H9 (cell line): ENCODE results near the gene DAPK2. TPM values are rescaled to one million over a fixed set of nuclear protein-coding genes. Genes with fewer than 3 reads are reported as not detected.

Experiments
- DNase-seq: peaks from one replicate; pipeline ENCODE4 v3.0.0-alpha.2; 2017
- H2AFZ ChIP-seq: one replicate; pipeline ENCODE4 v1.6.1; 2013; ENCODE audit warnings: mild to moderate bottlenecking, low read length, control low read depth, moderate library complexity
- H2AK5ac ChIP-seq: 2 replicates; pipeline ENCODE4 v1.6.1; 2013; ENCODE audit warnings: low read length, control low read depth, mixed read lengths; ENCODE audit not compliant: insufficient read length
- H2BK120ac ChIP-seq: one replicate; pipeline ENCODE4 v1.6.1; 2013; ENCODE audit warnings: low read depth, mild to moderate bottlenecking, low read length, control low read depth, inconsistent platforms; ENCODE audit not compliant: poor library complexity, severe bottlenecking
- H2BK12ac ChIP-seq: 2 replicates; pipeline ENCODE4 v1.6.1; 2013; ENCODE audit warnings: low read length, control low read depth, mixed read lengths, low read depth; ENCODE audit not compliant: insufficient read length
- H2BK15ac ChIP-seq: 2 replicates; pipeline ENCODE4 v1.6.1; 2013; ENCODE audit warnings: low read depth, low read length, control low read depth
- H2BK20ac ChIP-seq: one replicate; pipeline ENCODE4 v1.6.1; 2013; ENCODE audit warnings: low read depth, mild to moderate bottlenecking, low read length, control low read depth, inconsistent platforms; ENCODE audit not compliant: poor library complexity, severe bottlenecking
- H2BK5ac ChIP-seq: 2 replicates; pipeline ENCODE4 v1.6.1; 2013; ENCODE audit warnings: low read length, control low read depth, mixed read lengths; ENCODE audit not compliant: insufficient read length
- H3K14ac ChIP-seq: 2 replicates; pipeline ENCODE4 v1.6.1; 2013; ENCODE audit warnings: low read length, control low read depth; ENCODE audit not compliant: insufficient read depth
- H3K18ac ChIP-seq: 2 replicates; pipeline ENCODE4 v1.6.1; 2013; ENCODE audit warnings: low read depth, mild to moderate bottlenecking, mixed read lengths, low read length, control low read depth; ENCODE audit not compliant: insufficient read length
- H3K23ac ChIP-seq: 2 replicates; pipeline ENCODE4 v1.6.1; 2013; ENCODE audit warnings: low read length, control low read depth, mixed read lengths, low read depth; ENCODE audit not compliant: insufficient read length
- H3K23me2 ChIP-seq: 2 replicates; pipeline ENCODE4 v1.6.1; 2013; ENCODE audit warnings: low read depth, mild to moderate bottlenecking, mixed read lengths, low read length, control low read depth; ENCODE audit not compliant: insufficient read length, poor library complexity, severe bottlenecking
- H3K27ac ChIP-seq: 2 replicates; pipeline ENCODE4 v1.5.1; 2013; ENCODE audit warnings: low read length, control low read depth, mixed read lengths, low read depth; ENCODE audit not compliant: insufficient read length
- H3K27me3 ChIP-seq: 2 replicates; pipeline ENCODE4 v1.6.1; 2013; ENCODE audit warnings: low read length, control low read depth, inconsistent platforms; ENCODE audit not compliant: insufficient read depth
- H3K4ac ChIP-seq: 2 replicates; pipeline ENCODE4 v1.6.1; 2013; ENCODE audit warnings: low read depth, mild to moderate bottlenecking, control low read depth, inconsistent platforms, low read length, moderate library complexity
- H3K4me1 ChIP-seq: 2 replicates; pipeline ENCODE4 v1.6.1; 2013; ENCODE audit warnings: low read length, control low read depth, inconsistent platforms; ENCODE audit not compliant: insufficient read depth
- H3K4me2 ChIP-seq: 2 replicates; pipeline ENCODE4 v1.6.1; 2013; ENCODE audit warnings: low read length, control low read depth, mixed read lengths; ENCODE audit not compliant: insufficient read length, insufficient read depth
- H3K56ac ChIP-seq: 2 replicates; pipeline ENCODE4 v1.6.1; 2013; ENCODE audit warnings: low read depth, mild to moderate bottlenecking, mixed read lengths, low read length, control low read depth; ENCODE audit not compliant: insufficient read length
- H3K79me1 ChIP-seq: 2 replicates; pipeline ENCODE4 v1.6.1; 2013; ENCODE audit warnings: low read depth, mild to moderate bottlenecking, moderate library complexity, low read length, control low read depth, inconsistent platforms; ENCODE audit not compliant: insufficient read depth, poor library complexity, severe bottlenecking
- H3K79me2 ChIP-seq: 2 replicates; pipeline ENCODE4 v1.6.1; 2013; ENCODE audit warnings: low read length, control low read depth, inconsistent platforms; ENCODE audit not compliant: insufficient read depth
- H3K9ac ChIP-seq: 2 replicates; pipeline ENCODE4 v1.6.1; 2013; ENCODE audit warnings: low read length, control low read depth, mixed read lengths; ENCODE audit not compliant: insufficient read length; ENCODE audit errors: extremely low read depth
- H3K9me3 ChIP-seq: one replicate; pipeline ENCODE4 v1.6.1; 2013; ENCODE audit warnings: low read depth, low read length, inconsistent platforms; ENCODE audit not compliant: control insufficient read depth
- H3T11ph ChIP-seq: one replicate; pipeline ENCODE4 v1.6.1; 2013; ENCODE audit warnings: mild to moderate bottlenecking, low read length, control low read depth, inconsistent platforms
- H4K20me1 ChIP-seq: one replicate; pipeline ENCODE4 v1.6.1; 2013; ENCODE audit not compliant: control insufficient read depth, insufficient read length, insufficient read depth
- H4K5ac ChIP-seq: 2 replicates; pipeline ENCODE4 v1.6.1; 2013; ENCODE audit warnings: low read depth, mild to moderate bottlenecking, mixed read lengths, low read length, control low read depth; ENCODE audit not compliant: insufficient read length
- H4K8ac ChIP-seq: replicated peaks from 2 replicates; pipeline ENCODE4 v1.6.1; 2013; ENCODE audit warnings: low read length, control low read depth, mixed read lengths, low read depth; ENCODE audit not compliant: insufficient read length
- H4K91ac ChIP-seq: 2 replicates; pipeline ENCODE4 v1.6.1; 2013; ENCODE audit warnings: low read depth, mild to moderate bottlenecking, moderate library complexity, mixed read lengths, low read length, control low read depth; ENCODE audit not compliant: insufficient read length
- H3K27ac Mint-ChIP-seq, 3 experiments: 2 replicates in 2 of 3; 3 replicates in 1 of 3; pipeline ENCODE4 v1.8.0; 2020 to 2021; ENCODE audit warnings: mixed read lengths in 3 of 3, mild to moderate bottlenecking in 1 of 3, moderate library complexity in 1 of 3
- H3K27me3 Mint-ChIP-seq: 2 replicates; pipeline ENCODE4 v1.8.0; 2021; ENCODE audit warnings: low read depth, mild to moderate bottlenecking, moderate library complexity, mixed read lengths
- H3K36me3 Mint-ChIP-seq, 3 experiments: 2 replicates in 2 of 3; 3 replicates in 1 of 3; pipeline ENCODE4 v1.8.0; 2020 to 2021; ENCODE audit warnings: low read depth in 3 of 3, mixed read lengths in 3 of 3; ENCODE audit not compliant: insufficient read depth in 1 of 3
- H3K4me1 Mint-ChIP-seq, 2 experiments: 2 replicates each; pipeline ENCODE4 v1.8.0; 2020; ENCODE audit warnings: mixed read lengths in 2 of 2
- H3K4me3 Mint-ChIP-seq, 2 experiments: 2 replicates in 1 of 2; 3 replicates in 1 of 2; pipeline ENCODE4 v1.8.0; 2020 to 2021; ENCODE audit warnings: mild to moderate bottlenecking in 2 of 2, mixed read lengths in 2 of 2, moderate library complexity in 1 of 2
- H3K9me3 Mint-ChIP-seq, 2 experiments: 2 replicates in 1 of 2; 3 replicates in 1 of 2; pipeline ENCODE4 v1.8.0; 2020; ENCODE audit warnings: mild to moderate bottlenecking in 2 of 2, mixed read lengths in 2 of 2, moderate library complexity in 1 of 2
- WGBS: extraction: QIAGEN DNeasy Blood & Tissue Kit; methylation state at CpG from one replicate; pipeline ENCODE4 v1.1.7; 2013; ENCODE audit warnings: missing lambda C conversion rate, low lambda C conversion rate, mixed read lengths; ENCODE audit not compliant: insufficient read length; ENCODE audit errors: extremely low coverage; 5-methylcytosine and 5-hydroxymethylcytosine counted together
- total RNA-seq: library from RNA; stranded (reverse); gene quantifications from 2 replicates; pipeline ENCODE4 v1.2.1, GENCODE V29; 2021
- TF ChIP-seq, protein P1 (sequence below): fragments of 200-600 bp; sonication (generic); conservative IDR thresholded peaks from 3 replicates; pipeline ENCODE4 v1.8.0; 2021; ENCODE audit warnings: antibody characterized with exemption, mild to moderate bottlenecking

DAPK2 gene
- total RNA-seq, 1 experiment from 2014 or later: 3.5 TPM

GRCh38 chr15:63941698-63942465 is 104.4 kb downstream of the DAPK2 start:
- Histone ChIP-seq H4K20me1 (no peaks in the 10 kb centered on the region), H3K4me2 (no peak overlapping the region), H2BK15ac (no peak overlapping the region), H3K9ac (no peak overlapping the region), H3K27me3 (no peaks in the 10 kb centered on the region), H3K4me1 (no peaks in the 10 kb centered on the region), H3K79me1 (no peaks in the 10 kb centered on the region), H3K23me2 (no peaks in the 10 kb centered on the region), H4K5ac (no peak overlapping the region), H2BK120ac (no peak overlapping the region), H3K18ac (no peak overlapping the region), H3K14ac (no peak overlapping the region), H3K79me2 (no peaks in the 10 kb centered on the region), H3K23ac (no peak overlapping the region), H3K4ac (no peak overlapping the region), H2BK20ac (no peak overlapping the region), H3K56ac (no peak overlapping the region), H3T11ph (no peak overlapping the region), H3K9me3 (no peaks in the 10 kb centered on the region), H2BK12ac (no peak overlapping the region), H4K91ac (no peak overlapping the region), H4K8ac (no peak overlapping the region), H3K27ac (no peak overlapping the region), H2BK5ac (no peak overlapping the region), H2AK5ac (no peak overlapping the region), H2AFZ (no peak overlapping the region)
- H3K27ac Mint-ChIP-seq: 0 out of 7 replicates have a peak overlapping the region, but pooled peaks of 1 of the 3 experiments have one; percentile 44
- no peak overlapping the region for H3K4me3 Mint-ChIP-seq
- DNase-seq: peak; percentile 14
- H3K9me3 Mint-ChIP-seq: no peaks in the 10 kb centered on the region; a peak in 1 of 5 replicates
- H3K27me3 Mint-ChIP-seq: no peaks in the 10 kb centered on the region
- TF ChIP-seq, protein P1, sequence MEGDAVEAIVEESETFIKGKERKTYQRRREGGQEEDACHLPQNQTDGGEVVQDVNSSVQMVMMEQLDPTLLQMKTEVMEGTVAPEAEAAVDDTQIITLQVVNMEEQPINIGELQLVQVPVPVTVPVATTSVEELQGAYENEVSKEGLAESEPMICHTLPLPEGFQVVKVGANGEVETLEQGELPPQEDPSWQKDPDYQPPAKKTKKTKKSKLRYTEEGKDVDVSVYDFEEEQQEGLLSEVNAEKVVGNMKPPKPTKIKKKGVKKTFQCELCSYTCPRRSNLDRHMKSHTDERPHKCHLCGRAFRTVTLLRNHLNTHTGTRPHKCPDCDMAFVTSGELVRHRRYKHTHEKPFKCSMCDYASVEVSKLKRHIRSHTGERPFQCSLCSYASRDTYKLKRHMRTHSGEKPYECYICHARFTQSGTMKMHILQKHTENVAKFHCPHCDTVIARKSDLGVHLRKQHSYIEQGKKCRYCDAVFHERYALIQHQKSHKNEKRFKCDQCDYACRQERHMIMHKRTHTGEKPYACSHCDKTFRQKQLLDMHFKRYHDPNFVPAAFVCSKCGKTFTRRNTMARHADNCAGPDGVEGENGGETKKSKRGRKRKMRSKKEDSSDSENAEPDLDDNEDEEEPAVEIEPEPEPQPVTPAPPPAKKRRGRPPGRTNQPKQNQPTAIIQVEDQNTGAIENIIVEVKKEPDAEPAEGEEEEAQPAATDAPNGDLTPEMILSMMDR: no peak
- no peaks in the 10 kb centered on the region; a peak in 1 of 7 replicates for H3K36me3 Mint-ChIP-seq
- H3K4me1 Mint-ChIP-seq: peaks cover 10 to 12% of the 10 kb centered on the region in 2 experiments
- WGBS: no CpG with 5 or more reads among the region's 7 CpGs
